Measurements from ENCODE around the gene SH3PXD2A.

SH3PXD2A gene

DNA sequence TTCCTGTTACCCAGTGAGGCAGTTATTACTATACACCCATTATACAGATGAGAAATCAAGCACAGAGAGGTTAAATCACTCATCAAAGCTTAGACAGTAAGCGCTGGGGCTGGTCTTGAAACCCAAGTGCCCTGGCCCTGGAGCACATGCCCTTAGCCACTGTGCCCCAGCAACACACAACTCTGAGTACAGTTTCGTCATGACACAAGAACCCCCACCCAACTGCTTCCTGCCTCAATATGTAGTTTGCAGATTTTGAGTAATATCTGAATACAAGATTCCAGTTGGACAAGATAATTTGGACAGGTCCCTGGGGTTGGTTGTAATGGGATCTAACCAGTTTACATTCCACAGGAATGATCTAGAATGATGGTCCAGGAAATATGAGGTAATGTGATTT is 62.8 kb downstream of the SH3PXD2A start:
- Histone ChIP-seq H3K9ac (no peak overlapping the region), H3K4me2 (ENCODE audit: low read length) (no peak overlapping the region), H3K4me1 (no peaks in the 10 kb centered on the region), H3K27ac (no peak overlapping the region), H3K4me3 (ENCODE audit: low read depth, low read length) (no peak overlapping the region), H2AFZ (no peak overlapping the region), H3K27me3 (ENCODE audit: control insufficient read depth, insufficient read depth, low read length) (no peaks in the 10 kb centered on the region), H3K9me3 (ENCODE audit: control insufficient read depth, low read length) (no peaks in the 10 kb centered on the region), H3K79me2 (no peaks in the 10 kb centered on the region), H3K36me3 (ENCODE audit: control insufficient read depth, insufficient read depth, low read length) (no peaks in the 10 kb centered on the region)
- TF ChIP-seq, protein P1, sequence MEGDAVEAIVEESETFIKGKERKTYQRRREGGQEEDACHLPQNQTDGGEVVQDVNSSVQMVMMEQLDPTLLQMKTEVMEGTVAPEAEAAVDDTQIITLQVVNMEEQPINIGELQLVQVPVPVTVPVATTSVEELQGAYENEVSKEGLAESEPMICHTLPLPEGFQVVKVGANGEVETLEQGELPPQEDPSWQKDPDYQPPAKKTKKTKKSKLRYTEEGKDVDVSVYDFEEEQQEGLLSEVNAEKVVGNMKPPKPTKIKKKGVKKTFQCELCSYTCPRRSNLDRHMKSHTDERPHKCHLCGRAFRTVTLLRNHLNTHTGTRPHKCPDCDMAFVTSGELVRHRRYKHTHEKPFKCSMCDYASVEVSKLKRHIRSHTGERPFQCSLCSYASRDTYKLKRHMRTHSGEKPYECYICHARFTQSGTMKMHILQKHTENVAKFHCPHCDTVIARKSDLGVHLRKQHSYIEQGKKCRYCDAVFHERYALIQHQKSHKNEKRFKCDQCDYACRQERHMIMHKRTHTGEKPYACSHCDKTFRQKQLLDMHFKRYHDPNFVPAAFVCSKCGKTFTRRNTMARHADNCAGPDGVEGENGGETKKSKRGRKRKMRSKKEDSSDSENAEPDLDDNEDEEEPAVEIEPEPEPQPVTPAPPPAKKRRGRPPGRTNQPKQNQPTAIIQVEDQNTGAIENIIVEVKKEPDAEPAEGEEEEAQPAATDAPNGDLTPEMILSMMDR (IDR thresholded peaks at IDR 0.05), result no peak

DNA sequence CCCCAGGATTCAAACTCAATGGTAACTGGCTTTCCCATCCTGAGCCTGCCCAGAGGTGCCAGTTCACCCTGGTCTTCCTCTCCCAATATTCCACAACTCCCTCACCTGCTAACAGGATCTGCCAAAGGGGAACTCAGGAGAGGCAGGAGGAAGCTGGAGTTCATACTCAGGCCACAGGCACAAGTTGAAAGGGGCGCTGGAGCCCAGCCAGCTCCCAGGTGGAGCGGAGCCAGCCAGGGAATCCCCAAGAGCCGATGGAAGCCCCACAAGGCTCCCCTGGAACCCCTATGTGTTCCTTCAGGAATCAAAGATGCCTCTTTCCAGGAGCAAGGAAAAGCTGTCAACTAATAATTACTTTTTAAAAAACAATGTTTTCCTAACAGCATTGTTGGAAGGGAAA is 63.5 kb downstream of the SH3PXD2A start:
- H3K9me3 ChIP-seq (ENCODE audit: control insufficient read depth, low read length), result no peaks in the 10 kb centered on the region
- no peak overlapping the region for H3K4me3 ChIP-seq (ENCODE audit: low read depth, low read length)
- H3K9ac ChIP-seq, result no peak overlapping the region
- no peaks in the 10 kb centered on the region for H3K79me2 ChIP-seq
- H3K27ac ChIP-seq, result no peak overlapping the region
- no peaks in the 10 kb centered on the region for H3K27me3 ChIP-seq (ENCODE audit: control insufficient read depth, insufficient read depth, low read length)
- H3K4me1 ChIP-seq, result no peaks in the 10 kb centered on the region
- no peak overlapping the region for H3K4me2 ChIP-seq (ENCODE audit: low read length)
- TF ChIP-seq, protein P1 (IDR thresholded peaks at IDR 0.05), result no peak
- H2AFZ ChIP-seq, result no peak overlapping the region
- no peaks in the 10 kb centered on the region for H3K36me3 ChIP-seq (ENCODE audit: control insufficient read depth, insufficient read depth, low read length)

DNA sequence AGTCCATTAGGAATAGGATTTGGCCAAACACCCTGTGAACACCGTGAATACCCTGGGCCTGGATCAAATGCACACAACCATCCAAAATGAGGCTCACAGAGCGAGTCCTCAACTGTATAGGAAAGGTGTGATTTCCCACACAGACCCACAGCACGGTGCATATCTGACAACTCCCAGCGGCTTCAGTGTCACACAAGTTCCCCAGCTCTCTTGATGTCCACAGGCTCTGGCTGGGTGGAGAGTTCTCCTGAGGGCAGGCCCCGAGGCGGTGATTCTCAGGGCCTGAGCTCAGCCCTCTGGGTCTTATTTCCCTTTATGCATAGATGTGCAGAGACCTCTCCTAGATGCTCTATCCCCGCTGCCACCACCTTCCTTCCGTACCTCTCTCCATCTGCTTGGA is 64.1 kb downstream of the SH3PXD2A start:
- Histone ChIP-seq H3K4me3 (ENCODE audit: low read depth, low read length) (no peak overlapping the region), H3K79me2 (no peaks in the 10 kb centered on the region), H3K9ac (no peak overlapping the region), H3K4me2 (ENCODE audit: low read length) (no peak overlapping the region), H3K9me3 (ENCODE audit: control insufficient read depth, low read length) (no peaks in the 10 kb centered on the region), H2AFZ (no peak overlapping the region), H3K36me3 (ENCODE audit: control insufficient read depth, insufficient read depth, low read length) (no peaks in the 10 kb centered on the region), H3K4me1 (no peaks in the 10 kb centered on the region), H3K27me3 (ENCODE audit: control insufficient read depth, insufficient read depth, low read length) (no peaks in the 10 kb centered on the region), H3K27ac (no peak overlapping the region)
- TF ChIP-seq, protein P1 (IDR thresholded peaks at IDR 0.05), result no peak

DNA sequence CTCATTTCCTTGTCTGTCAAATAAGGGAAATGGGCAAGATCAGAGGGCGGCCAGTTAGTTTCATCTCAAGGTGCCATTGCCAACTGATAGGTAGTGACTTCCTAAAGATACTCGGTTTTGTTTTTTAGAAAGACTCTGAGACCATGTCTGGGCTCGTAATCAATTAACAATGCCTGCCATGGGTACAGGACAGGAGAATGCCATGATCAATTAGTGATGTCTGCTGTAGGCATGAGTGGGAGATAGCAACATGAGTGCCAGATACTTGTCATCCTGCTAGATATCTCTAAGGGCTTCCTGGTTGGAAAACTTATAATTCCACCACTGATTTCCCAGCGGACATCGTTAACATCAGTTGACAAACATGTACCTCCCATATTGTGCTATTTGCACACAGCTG is 64.8 kb downstream of the SH3PXD2A start:
- Histone ChIP-seq H3K4me1 (no peaks in the 10 kb centered on the region), H3K27me3 (ENCODE audit: control insufficient read depth, insufficient read depth, low read length) (no peaks in the 10 kb centered on the region)
- TF ChIP-seq, protein P1 (IDR thresholded peaks at IDR 0.05), result no peak

DNA sequence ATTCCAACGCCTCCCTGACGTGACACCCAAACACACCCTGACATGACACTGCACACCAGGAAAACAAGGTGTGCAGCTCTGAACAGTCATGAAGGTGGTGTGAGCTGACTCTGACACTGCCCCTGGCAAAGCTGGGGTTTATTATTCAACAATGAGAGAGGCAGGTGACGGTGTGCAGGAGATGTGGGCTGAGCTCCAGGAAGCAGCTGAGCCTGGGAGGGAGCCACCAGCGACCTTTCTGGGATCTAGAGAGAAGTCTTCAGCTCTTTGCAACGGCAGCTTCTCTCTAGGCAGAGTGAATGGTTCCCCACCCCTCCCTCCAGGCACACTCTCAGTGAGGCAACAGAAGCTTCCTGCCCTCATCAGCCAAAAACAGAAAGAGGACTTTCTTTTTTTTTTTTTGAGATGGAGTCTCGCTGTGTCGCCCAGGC is 65.6 kb downstream of the SH3PXD2A start:
- H3K9ac ChIP-seq, result no peak overlapping the region
- no peaks in the 10 kb centered on the region for H3K36me3 ChIP-seq (ENCODE audit: control insufficient read depth, insufficient read depth, low read length)
- H3K27me3 ChIP-seq (ENCODE audit: control insufficient read depth, insufficient read depth, low read length), result no peaks in the 10 kb centered on the region
- H3K27ac ChIP-seq, result no peak overlapping the region
- H3K9me3 ChIP-seq (ENCODE audit: control insufficient read depth, low read length), result no peaks in the 10 kb centered on the region
- no peaks in the 10 kb centered on the region for H3K4me1 ChIP-seq
- H3K79me2 ChIP-seq, result no peaks in the 10 kb centered on the region
- H2AFZ ChIP-seq, result no peak overlapping the region
- no peak overlapping the region for H3K4me3 ChIP-seq (ENCODE audit: low read depth, low read length)
- TF ChIP-seq, protein P1 (IDR thresholded peaks at IDR 0.05), result no peak
- no peak overlapping the region for H3K4me2 ChIP-seq (ENCODE audit: low read length)

More for the DNA sequence above, 64.8 kb downstream of the SH3PXD2A start:
- no peak overlapping the region for H2AFZ ChIP-seq
- no peak overlapping the region for H3K4me3 ChIP-seq (ENCODE audit: low read depth, low read length)
- H3K79me2 ChIP-seq, result no peaks in the 10 kb centered on the region
- H3K36me3 ChIP-seq (ENCODE audit: control insufficient read depth, insufficient read depth, low read length), result no peaks in the 10 kb centered on the region
- no peak overlapping the region for H3K4me2 ChIP-seq (ENCODE audit: low read length)
- no peak overlapping the region for H3K27ac ChIP-seq
- H3K9me3 ChIP-seq (ENCODE audit: control insufficient read depth, low read length), result no peaks in the 10 kb centered on the region
- H3K9ac ChIP-seq, result no peak overlapping the region

All from parathyroid adenoma (tissue), 2 donors.